Sigmoid colon (tissue), 4 donors: ENCODE measurements around the gene CNTROB.
A peak's percentile ranks its signal among the peaks of the same experiment; 100 is the strongest.

Source experiments
- EP300 ChIP-seq, 4 donors: sonication (generic); formaldehyde crosslinking; IDR thresholded peaks; one replicate each; pipeline ENCODE4 v1.6.1; 2017; ENCODE audit warnings: antibody characterized with exemption in 4 of 4
- POLR2A ChIP-seq, 2 donors: fragments of 450-650 bp; IDR thresholded peaks; one replicate each; pipeline ENCODE4 v1.6.1; 2016; ENCODE audit warnings: antibody characterized with exemption in 2 of 2, mild to moderate bottlenecking in 2 of 2, moderate library complexity in 2 of 2
- POLR2AphosphoS5 ChIP-seq, 4 donors: sonication (generic); formaldehyde crosslinking; IDR thresholded peaks; one replicate each; pipeline ENCODE4 v1.6.1; 2017; ENCODE audit warnings: antibody characterized with exemption in 4 of 4
- TF ChIP-seq, protein P1 (sequence below), 4 experiments: fragments of 450-650 bp in 3 of 4; fragments of 200-600 bp in 1 of 4; IDR thresholded peaks; one replicate each; pipeline ENCODE4 v1.5.1; 2016 to 2019; ENCODE audit warnings: antibody characterized with exemption in 4 of 4, mild to moderate bottlenecking in 3 of 4, moderate library complexity in 2 of 4

DNA sequence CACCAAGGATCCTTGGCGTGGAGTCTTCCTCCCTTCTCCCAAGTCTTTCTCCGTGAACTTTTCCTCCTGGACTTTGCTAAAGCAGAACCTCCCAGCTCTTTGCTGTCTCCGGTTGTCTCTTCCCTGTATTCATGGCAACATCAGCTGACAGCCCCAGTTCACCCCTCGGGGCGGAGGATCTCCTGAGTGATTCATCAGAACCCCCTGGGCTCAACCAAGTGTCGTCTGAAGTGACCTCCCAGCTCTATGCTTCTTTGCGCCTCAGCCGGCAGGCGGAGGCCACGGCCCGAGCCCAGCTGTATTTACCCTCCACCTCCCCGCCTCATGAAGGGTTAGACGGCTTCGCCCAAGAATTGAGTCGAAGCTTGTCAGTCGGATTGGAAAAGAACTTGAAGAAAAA is 943 bp downstream of the CNTROB start:
- TF ChIP-seq, protein P1, sequence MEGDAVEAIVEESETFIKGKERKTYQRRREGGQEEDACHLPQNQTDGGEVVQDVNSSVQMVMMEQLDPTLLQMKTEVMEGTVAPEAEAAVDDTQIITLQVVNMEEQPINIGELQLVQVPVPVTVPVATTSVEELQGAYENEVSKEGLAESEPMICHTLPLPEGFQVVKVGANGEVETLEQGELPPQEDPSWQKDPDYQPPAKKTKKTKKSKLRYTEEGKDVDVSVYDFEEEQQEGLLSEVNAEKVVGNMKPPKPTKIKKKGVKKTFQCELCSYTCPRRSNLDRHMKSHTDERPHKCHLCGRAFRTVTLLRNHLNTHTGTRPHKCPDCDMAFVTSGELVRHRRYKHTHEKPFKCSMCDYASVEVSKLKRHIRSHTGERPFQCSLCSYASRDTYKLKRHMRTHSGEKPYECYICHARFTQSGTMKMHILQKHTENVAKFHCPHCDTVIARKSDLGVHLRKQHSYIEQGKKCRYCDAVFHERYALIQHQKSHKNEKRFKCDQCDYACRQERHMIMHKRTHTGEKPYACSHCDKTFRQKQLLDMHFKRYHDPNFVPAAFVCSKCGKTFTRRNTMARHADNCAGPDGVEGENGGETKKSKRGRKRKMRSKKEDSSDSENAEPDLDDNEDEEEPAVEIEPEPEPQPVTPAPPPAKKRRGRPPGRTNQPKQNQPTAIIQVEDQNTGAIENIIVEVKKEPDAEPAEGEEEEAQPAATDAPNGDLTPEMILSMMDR (IDR thresholded peaks at IDR 0.05): peak in 2 of 4 experiments; percentile 13 to 32
- no peak for TF ChIP-seq POLR2A (IDR thresholded peaks at IDR 0.05)
- peak in 1 of 4 donors; percentile 29 for TF ChIP-seq POLR2AphosphoS5 (IDR thresholded peaks at IDR 0.05)
- TF ChIP-seq EP300 (IDR thresholded peaks at IDR 0.05): no peak
